Right atrium auricular region (tissue), 2 donors: ENCODE data around the gene JCAD. TPM values are rescaled to one million over a fixed set of nuclear protein-coding genes. Genes with fewer than 3 reads are reported as not detected.

ENCODE experiments used
- DNase-seq: peaks from one replicate; pipeline ENCODE4 v3.0.0-alpha.2; 2019; ENCODE audit warnings: low spot score
- H3K27ac ChIP-seq, 2 donors: fragments of 200-600 bp; sonication (generic); 1 replicate in 1 of 2; 2 replicates in 1 of 2; pipeline ENCODE4 v1.5.1; 2016 to 2019
- H3K27me3 ChIP-seq, 2 donors: fragments of 200-600 bp; sonication (generic); one replicate each; pipeline versions ENCODE4 v1.5.1 to v1.6.0; 2017 to 2019
- H3K36me3 ChIP-seq: fragments of 200-600 bp; sonication (generic); one replicate; pipeline ENCODE4 v1.5.1; 2016
- H3K4me1 ChIP-seq, 2 donors: fragments of 200-600 bp; sonication (generic); one replicate each; pipeline versions ENCODE4 v1.5.1 to v1.6.0; 2017 to 2019
- H3K4me3 ChIP-seq, 2 donors: fragments of 200-600 bp; sonication (generic); 1 replicate in 1 of 2; 2 replicates in 1 of 2; pipeline ENCODE4 v1.5.1; 2017 to 2019; ENCODE audit warnings: mild to moderate bottlenecking in 1 of 2, moderate library complexity in 1 of 2
- H3K9me3 ChIP-seq, 2 donors: fragments of 200-600 bp; sonication (generic); one replicate each; pipeline ENCODE4 v1.5.1; 2019
- total RNA-seq, 2 donors: library from RNA; depleted of rRNA; stranded (reverse); fragments of >200 nt; gene quantifications; one replicate each; pipeline ENCODE4 v1.1.0, GENCODE V29; 2016
- TF ChIP-seq, protein P1 (sequence below), 2 donors: fragments of 200-600 bp; sonication (generic); IDR thresholded peaks; one replicate each; pipeline ENCODE4 v1.5.1; 2019; ENCODE audit warnings: antibody characterized with exemption in 2 of 2

Gene JCAD
- total RNA-seq, 2 donors from 2014 or later: 34.1 to 39.8 TPM

DNA sequence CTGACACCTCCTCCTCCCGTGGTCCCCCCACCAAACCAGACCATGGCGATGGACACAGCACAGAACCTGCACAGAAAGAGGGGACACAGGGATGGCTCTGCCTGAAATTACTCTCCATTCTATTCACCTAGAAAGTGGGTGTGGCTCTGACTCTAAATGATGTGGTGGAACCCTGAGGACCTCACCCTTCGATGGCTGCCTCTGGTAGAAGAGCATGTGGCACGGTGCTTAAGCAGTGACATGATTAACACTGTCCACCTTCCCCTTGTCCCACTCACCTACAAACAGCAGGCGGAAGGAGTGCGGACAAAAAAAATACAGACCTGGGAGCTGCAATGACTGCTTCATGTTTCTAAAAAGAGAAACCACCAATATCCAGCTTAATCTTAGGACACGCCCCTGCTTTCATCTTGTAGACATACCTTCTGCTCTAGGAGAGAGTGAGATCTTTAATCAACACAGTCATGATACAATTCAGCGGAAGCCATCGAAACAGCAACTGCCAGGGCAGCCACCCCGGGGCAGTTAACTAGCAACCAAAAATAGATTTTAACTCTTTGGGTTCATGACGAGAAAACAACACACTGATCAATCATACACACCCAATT is 11.4 kb downstream of the JCAD start:
- Histone ChIP-seq H3K27ac (peak overlapping the region; percentile 15 to 57), H3K4me1 (peaks cover 0 to 60% of the 10 kb centered on the region in 2 donors), H3K4me3 (no peak overlapping the region), H3K27me3 (no peaks in the 10 kb centered on the region), H3K36me3 (peaks cover 23% of the 10 kb centered on the region), H3K9me3 (no peaks in the 10 kb centered on the region)
- peak; percentile 9 for DNase-seq
- TF ChIP-seq, protein P1, sequence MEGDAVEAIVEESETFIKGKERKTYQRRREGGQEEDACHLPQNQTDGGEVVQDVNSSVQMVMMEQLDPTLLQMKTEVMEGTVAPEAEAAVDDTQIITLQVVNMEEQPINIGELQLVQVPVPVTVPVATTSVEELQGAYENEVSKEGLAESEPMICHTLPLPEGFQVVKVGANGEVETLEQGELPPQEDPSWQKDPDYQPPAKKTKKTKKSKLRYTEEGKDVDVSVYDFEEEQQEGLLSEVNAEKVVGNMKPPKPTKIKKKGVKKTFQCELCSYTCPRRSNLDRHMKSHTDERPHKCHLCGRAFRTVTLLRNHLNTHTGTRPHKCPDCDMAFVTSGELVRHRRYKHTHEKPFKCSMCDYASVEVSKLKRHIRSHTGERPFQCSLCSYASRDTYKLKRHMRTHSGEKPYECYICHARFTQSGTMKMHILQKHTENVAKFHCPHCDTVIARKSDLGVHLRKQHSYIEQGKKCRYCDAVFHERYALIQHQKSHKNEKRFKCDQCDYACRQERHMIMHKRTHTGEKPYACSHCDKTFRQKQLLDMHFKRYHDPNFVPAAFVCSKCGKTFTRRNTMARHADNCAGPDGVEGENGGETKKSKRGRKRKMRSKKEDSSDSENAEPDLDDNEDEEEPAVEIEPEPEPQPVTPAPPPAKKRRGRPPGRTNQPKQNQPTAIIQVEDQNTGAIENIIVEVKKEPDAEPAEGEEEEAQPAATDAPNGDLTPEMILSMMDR (IDR thresholded peaks at IDR 0.05): no peak

DNA sequence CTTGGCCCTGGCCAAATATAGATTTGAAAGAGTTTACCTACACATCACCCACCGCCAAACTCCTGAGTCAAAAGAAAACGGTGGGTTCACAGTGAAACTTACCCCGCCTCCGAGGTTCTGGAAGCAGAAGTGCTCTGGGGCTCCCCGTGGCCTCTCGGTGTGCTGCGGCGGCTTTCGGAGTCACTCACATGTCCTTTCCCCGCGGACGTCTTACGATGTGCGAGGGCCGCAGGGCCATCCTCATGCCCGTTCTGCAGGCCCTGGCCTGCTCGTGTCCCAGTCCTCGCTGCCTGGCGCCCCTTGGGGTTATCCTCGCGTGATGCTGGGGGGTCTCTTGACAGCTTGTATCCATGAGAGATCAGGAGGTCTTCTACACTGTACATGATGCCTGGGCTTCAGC is 12.0 kb downstream of the JCAD start:
- no peak for DNase-seq
- Histone ChIP-seq H3K36me3 (peaks cover 23% of the 10 kb centered on the region), H3K27ac (no peak overlapping the region), H3K27me3 (no peaks in the 10 kb centered on the region), H3K9me3 (no peaks in the 10 kb centered on the region), H3K4me1 (peaks cover 0 to 63% of the 10 kb centered on the region in 2 donors), H3K4me3 (no peak overlapping the region)
- TF ChIP-seq, protein P1 (IDR thresholded peaks at IDR 0.05): no peak

DNA sequence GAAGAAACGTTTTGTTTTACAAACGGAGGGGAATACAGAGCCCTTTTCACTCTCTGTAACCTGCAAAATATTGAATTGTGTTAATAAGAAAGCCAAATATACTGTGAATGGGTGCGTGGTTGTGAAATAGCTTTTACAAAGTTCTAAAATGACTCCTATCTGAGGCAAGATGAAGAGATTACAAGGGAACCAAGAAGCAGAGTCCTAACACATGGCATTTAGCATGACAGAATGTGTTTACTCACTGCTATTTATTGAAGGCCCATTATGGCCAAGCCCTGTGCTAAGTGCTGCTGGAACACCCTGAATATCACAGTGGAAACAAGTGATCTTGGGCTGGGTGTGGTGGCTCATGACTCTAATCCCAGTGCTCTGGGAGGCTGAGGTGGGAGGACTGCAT is 12.9 kb downstream of the JCAD start:
- Histone ChIP-seq H3K27me3 (no peaks in the 10 kb centered on the region), H3K4me3 (no peak overlapping the region), H3K4me1 (peaks cover 0 to 61% of the 10 kb centered on the region in 2 donors), H3K27ac (no peak overlapping the region), H3K9me3 (no peaks in the 10 kb centered on the region), H3K36me3 (peaks cover 23% of the 10 kb centered on the region)
- DNase-seq: no peak
- TF ChIP-seq, protein P1 (IDR thresholded peaks at IDR 0.05): no peak

DNA sequence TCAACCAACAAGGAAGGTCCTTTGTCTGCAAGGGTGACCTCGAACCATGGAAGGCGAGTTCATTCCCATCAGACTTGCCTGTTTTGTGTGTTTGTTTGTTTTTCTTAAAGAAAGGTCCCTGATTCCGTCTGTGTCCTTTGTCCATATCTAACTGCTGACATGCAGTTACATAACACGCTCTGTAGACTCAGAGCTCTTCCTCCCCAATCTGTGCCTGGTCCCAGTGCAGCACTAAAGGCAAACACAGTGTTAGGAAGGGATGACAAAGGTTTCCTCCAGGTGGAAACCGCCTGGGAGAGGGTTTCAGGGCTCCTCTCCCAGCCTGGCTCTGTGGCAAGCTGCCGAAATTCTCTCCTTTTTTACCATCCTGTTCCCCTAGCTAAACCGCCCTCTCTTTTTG is 13.4 kb downstream of the JCAD start:
- Histone ChIP-seq H3K4me1 (peaks cover 0 to 56% of the 10 kb centered on the region in 2 donors), H3K4me3 (no peak overlapping the region), H3K27ac (no peak overlapping the region), H3K27me3 (no peaks in the 10 kb centered on the region), H3K9me3 (no peaks in the 10 kb centered on the region), H3K36me3 (peaks cover 25% of the 10 kb centered on the region)
- TF ChIP-seq, protein P1 (IDR thresholded peaks at IDR 0.05): no peak
- DNase-seq: no peak

DNA sequence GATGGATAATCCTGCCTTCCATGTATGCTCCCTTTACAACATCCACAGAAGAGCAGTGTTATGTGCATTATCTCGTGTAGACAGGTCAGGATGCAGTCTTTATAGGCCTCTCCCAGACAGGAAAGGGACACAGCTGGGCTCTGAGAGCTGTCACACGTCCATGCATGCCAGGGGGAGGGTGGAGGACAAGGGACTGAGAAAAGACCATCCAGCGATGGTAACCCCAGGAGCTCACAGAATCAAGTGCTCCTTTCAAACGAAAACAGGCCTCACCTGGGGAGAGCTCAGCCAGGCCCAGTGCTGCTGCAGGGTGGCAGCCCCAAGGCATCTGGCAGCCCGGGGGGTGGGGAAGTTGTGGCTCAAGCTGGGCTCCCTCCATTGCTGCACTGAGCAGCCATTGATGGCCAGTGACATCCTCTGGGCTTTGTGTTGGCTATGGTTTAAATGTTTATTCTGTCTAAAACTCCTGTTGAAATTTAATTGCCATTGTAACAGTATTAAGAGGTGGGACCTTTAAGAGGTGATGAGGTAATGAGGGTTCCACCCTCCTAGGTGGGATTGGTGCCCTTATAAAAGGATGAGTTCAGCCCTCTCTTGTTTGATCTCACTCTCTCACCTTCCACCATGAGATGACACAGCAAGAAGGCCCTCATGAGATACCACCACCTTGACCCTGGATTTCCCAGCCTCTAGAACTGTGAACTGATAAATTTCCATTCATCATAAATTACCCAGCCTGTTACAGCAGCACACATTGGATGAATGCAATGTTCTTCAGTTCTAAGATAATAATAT is 15.7 kb downstream of the JCAD start:
- H3K27ac ChIP-seq: peak overlapping the region; percentile 7 to 18
- H3K9me3 ChIP-seq: no peaks in the 10 kb centered on the region
- peaks cover 44% of the 10 kb centered on the region for H3K36me3 ChIP-seq
- DNase-seq: no peak
- H3K4me1 ChIP-seq: peaks cover 0 to 46% of the 10 kb centered on the region in 2 donors
- H3K27me3 ChIP-seq: no peaks in the 10 kb centered on the region
- no peak overlapping the region for H3K4me3 ChIP-seq
- TF ChIP-seq, protein P1 (IDR thresholded peaks at IDR 0.05): no peak
